H1 (cell line): ENCODE measurements around the gene ARMC6. TPM values are rescaled to one million over a fixed set of nuclear protein-coding genes. Genes with fewer than 3 reads are reported as not detected.

ENCODE experiments used
- CTCF ChIA-PET: fragments of 300-600 bp; sonication (Branson Sonifier 250); formaldehyde crosslinking; loops from one replicate; lab custom pipeline; 2021; ENCODE audit not compliant: partially characterized antibody; lab: Charles Lee
- POLR2A ChIA-PET: fragments of 300-600 bp; sonication (Branson Sonifier 250); formaldehyde crosslinking; loops from one replicate; lab custom pipeline; 2021; ENCODE audit warnings: inconsistent platforms; ENCODE audit not compliant: partially characterized antibody; lab: Charles Lee
- DNase-seq, 2 experiments: peaks; one replicate each; pipeline versions ENCODE4 v3.0.0 to v3.0.0-alpha.2; 2010 to 2022; ENCODE audit warnings: low spot score in 2 of 2, low read depth in 1 of 2, mixed read lengths in 1 of 2
- FAIRE-seq: peaks from 2 replicates; lab custom pipeline; 2011; peaks lifted over from hg19 to GRCh38; lab: Jason Lieb, UNC
- H2AFZ ChIP-seq: 2 replicates; pipeline ENCODE4 v1.8.1; 2012; ENCODE audit warnings: low read length, inconsistent platforms
- H2AK5ac ChIP-seq: 2 replicates; pipeline ENCODE4 v1.6.1; 2013; ENCODE audit warnings: low read depth, low read length
- H2BK120ac ChIP-seq: replicated peaks from 2 replicates; pipeline ENCODE3; 2013; ENCODE audit warnings: low read depth, low read length, inconsistent platforms
- H2BK12ac ChIP-seq: 2 replicates; pipeline ENCODE4 v1.6.1; 2013; ENCODE audit warnings: low read depth, low read length
- H2BK15ac ChIP-seq: 2 replicates; pipeline ENCODE4 v1.6.1; 2013; ENCODE audit warnings: low read length
- H2BK20ac ChIP-seq: 2 replicates; pipeline ENCODE4 v1.6.1; 2013; ENCODE audit warnings: low read length
- H2BK5ac ChIP-seq: 2 replicates; pipeline ENCODE4 v1.6.1; 2013; ENCODE audit warnings: low read depth, low read length
- H3K14ac ChIP-seq: 2 replicates; pipeline ENCODE4 v1.6.1; 2013; ENCODE audit warnings: inconsistent platforms; ENCODE audit not compliant: insufficient read length
- H3K18ac ChIP-seq: 2 replicates; pipeline ENCODE4 v1.6.1; 2013; ENCODE audit warnings: low read length; ENCODE audit errors: extremely low read depth
- H3K23ac ChIP-seq: 2 replicates; pipeline ENCODE4 v1.6.1; 2013; ENCODE audit warnings: inconsistent platforms; ENCODE audit not compliant: insufficient read length
- H3K23me2 ChIP-seq: 2 replicates; pipeline ENCODE4 v1.6.1; 2013; ENCODE audit warnings: low read depth, low read length
- H3K27ac ChIP-seq: 2 replicates; pipeline ENCODE4 v1.6.1; 2011; ENCODE audit warnings: low read depth, low read length, inconsistent platforms
- H3K27me3 ChIP-seq, 4 experiments: replicated peaks in 1 of 4; 1 replicate in 1 of 4; 2 replicates in 3 of 4; pipeline versions ENCODE4 v1.6.1 to v1.8.1; 2011 to 2013; ENCODE audit warnings: low read length in 3 of 4, mild to moderate bottlenecking in 3 of 4, inconsistent platforms in 2 of 4, mixed read lengths in 2 of 4, moderate library complexity in 1 of 4; ENCODE audit not compliant: control insufficient read depth in 3 of 4, insufficient read depth in 3 of 4; ENCODE audit errors: extremely low read depth in 1 of 4
- H3K36me3 ChIP-seq, 4 experiments: 2 replicates each; pipeline versions ENCODE4 v1.6.1 to v1.8.1; 2011 to 2013; ENCODE audit warnings: mild to moderate bottlenecking in 4 of 4, low read length in 3 of 4, moderate library complexity in 2 of 4, control low read depth in 1 of 4, inconsistent platforms in 1 of 4; ENCODE audit not compliant: insufficient read depth in 4 of 4, control insufficient read depth in 2 of 4
- H3K4ac ChIP-seq: replicated peaks from 2 replicates; pipeline ENCODE3; 2013; ENCODE audit warnings: low read length, low read depth, mixed read lengths, inconsistent platforms; ENCODE audit not compliant: insufficient read length
- H3K4me1 ChIP-seq, 4 experiments: replicated peaks in 1 of 4; 1 replicate in 1 of 4; 2 replicates in 3 of 4; pipeline versions ENCODE4 v1.6.1 to v1.8.1; 2011 to 2013; ENCODE audit warnings: low read length in 3 of 4, inconsistent platforms in 2 of 4, mixed read lengths in 1 of 4; ENCODE audit not compliant: insufficient read depth in 4 of 4, control insufficient read depth in 3 of 4
- H3K4me2 ChIP-seq, 2 experiments: 2 replicates each; pipeline versions ENCODE4 v1.6.1 to v1.8.1; 2011 to 2013; ENCODE audit warnings: low read depth in 2 of 2, low read length in 2 of 2, control low read depth in 1 of 2, inconsistent platforms in 1 of 2, mild to moderate bottlenecking in 1 of 2; ENCODE audit not compliant: insufficient read depth in 1 of 2
- H3K4me3 ChIP-seq, 4 experiments: fragments of 200-600, 300-600 bp in 1 of 4; sonication (generic), shearing (Covaris generic), sonication (Bioruptor Twin) in 1 of 4; 2 replicates each; pipeline versions ENCODE4 v1.5.1 to v1.8.1; 2011 to 2016; ENCODE audit warnings: low read length in 4 of 4, low read depth in 3 of 4, control low read depth in 2 of 4, inconsistent platforms in 2 of 4, mild to moderate bottlenecking in 2 of 4, mixed read lengths in 1 of 4, moderate library complexity in 1 of 4; ENCODE audit not compliant: insufficient read depth in 2 of 4; ENCODE audit errors: extremely low read depth in 1 of 4
- H3K56ac ChIP-seq: replicated peaks from 2 replicates; pipeline ENCODE3; 2013; ENCODE audit warnings: low read depth, mild to moderate bottlenecking, mixed read lengths, low read length, inconsistent platforms; ENCODE audit not compliant: insufficient read length
- H3K79me1 ChIP-seq: 2 replicates; pipeline ENCODE4 v1.6.1; 2013; ENCODE audit warnings: low read depth, low read length, control low read depth
- H3K79me2 ChIP-seq, 2 experiments: 2 replicates each; pipeline versions ENCODE4 v1.6.1 to v1.8.1; 2012 to 2013; ENCODE audit warnings: low read length in 2 of 2, mild to moderate bottlenecking in 2 of 2, inconsistent platforms in 1 of 2; ENCODE audit not compliant: insufficient read depth in 2 of 2, control insufficient read depth in 1 of 2
- H3K9ac ChIP-seq, 4 experiments: replicated peaks in 1 of 4; 1 replicate in 1 of 4; 2 replicates in 3 of 4; pipeline versions ENCODE4 v1.6.1 to v1.8.1; 2011 to 2013; ENCODE audit warnings: low read depth in 3 of 4, low read length in 3 of 4, control low read depth in 2 of 4, mild to moderate bottlenecking in 2 of 4, moderate library complexity in 2 of 4, inconsistent platforms in 1 of 4; ENCODE audit errors: extremely low read depth in 1 of 4
- H3K9me3 ChIP-seq, 2 experiments: 2 replicates each; pipeline versions ENCODE4 v1.6.1 to v1.8.1; 2012 to 2013; ENCODE audit warnings: mild to moderate bottlenecking in 2 of 2, moderate library complexity in 2 of 2, control low read depth in 1 of 2, inconsistent platforms in 1 of 2, low read depth in 1 of 2, low read length in 1 of 2, mixed read lengths in 1 of 2; ENCODE audit not compliant: insufficient read depth in 2 of 2
- H4K20me1 ChIP-seq, 2 experiments: replicated peaks in 1 of 2; 2 replicates each; pipeline versions ENCODE3 to v1.8.1; 2011 to 2013; ENCODE audit warnings: inconsistent platforms in 2 of 2, low read length in 2 of 2, mild to moderate bottlenecking in 1 of 2; ENCODE audit not compliant: insufficient read depth in 2 of 2, control insufficient read depth in 1 of 2
- H4K5ac ChIP-seq: 2 replicates; pipeline ENCODE4 v1.6.1; 2013; ENCODE audit warnings: low read length, low read depth, mixed read lengths, inconsistent platforms; ENCODE audit not compliant: insufficient read length
- H4K8ac ChIP-seq: 2 replicates; pipeline ENCODE4 v1.8.0; 2013; ENCODE audit warnings: mild to moderate bottlenecking, moderate library complexity, low read length, inconsistent platforms; ENCODE audit not compliant: insufficient read depth; ENCODE audit errors: extremely low read depth
- H4K91ac ChIP-seq: replicated peaks from 2 replicates; pipeline ENCODE3; 2013; ENCODE audit warnings: low read length, mixed read lengths, inconsistent platforms; ENCODE audit not compliant: insufficient read length
- CEBPB ChIP-seq: IDR thresholded peaks from 2 replicates; pipeline ENCODE4 v1.6.1; 2012; ENCODE audit warnings: low read depth, low read length
- EZH2 ChIP-seq: fragments of 200-600 bp; sonication (generic); IDR thresholded peaks from 2 replicates; pipeline ENCODE4 v1.7.1; 2012; ENCODE audit warnings: low read depth, mild to moderate bottlenecking, moderate library complexity, low read length, inconsistent platforms; ENCODE audit not compliant: severe bottlenecking
- MAX ChIP-seq: IDR thresholded peaks from 2 replicates; pipeline ENCODE4 v1.6.1; 2012; ENCODE audit warnings: inconsistent platforms
- SAP30 ChIP-seq: fragments of 300-600 bp; sonication (generic); IDR thresholded peaks from 2 replicates; pipeline ENCODE4 v1.7.1; 2012; ENCODE audit warnings: low read length, moderate library complexity, mild to moderate bottlenecking, inconsistent platforms; ENCODE audit not compliant: insufficient read depth, insufficient replicate concordance
- SIX5 ChIP-seq: IDR thresholded peaks from 2 replicates; pipeline ENCODE4 v1.6.1; 2011; ENCODE audit warnings: mild to moderate bottlenecking, low read depth, low read length
- SP1 ChIP-seq: IDR thresholded peaks from 2 replicates; pipeline ENCODE4 v1.6.1; 2011; ENCODE audit warnings: low read depth, low read length
- SUZ12 ChIP-seq: fragments of 200-600 bp; sonication (generic); IDR thresholded peaks from 2 replicates; pipeline ENCODE4 v1.6.1; 2012; ENCODE audit warnings: mild to moderate bottlenecking, inconsistent platforms, low read length, moderate library complexity, mixed read lengths
- WGBS, 2 experiments: shearing (Covaris generic) in 1 of 2; methylation state at CpG; one replicate each; pipeline versions ENCODE4 v1.1.6 to v1.1.7; 2013 to 2015; ENCODE audit warnings: low lambda C conversion rate in 2 of 2, mixed read lengths in 2 of 2, inconsistent platforms in 1 of 2, low coverage in 1 of 2, missing lambda C conversion rate in 1 of 2; ENCODE audit not compliant: insufficient replicate concordance in 2 of 2, insufficient coverage in 1 of 2, insufficient read length in 1 of 2; ENCODE audit errors: extremely low coverage in 1 of 2, missing lambda C conversion rate in 1 of 2; 5-methylcytosine and 5-hydroxymethylcytosine counted together
- polyA plus RNA-seq, 7 experiments: library from polyadenylated mRNA; depleted of rRNA in 3 of 7; stranded (reverse) in 5 of 7; unstranded in 2 of 7; fragments of >200 nt in 5 of 7; fragments of 200-250 nt in 2 of 7; gene quantifications; 1 replicate in 5 of 7; 2 replicates in 1 of 7; 4 replicates in 1 of 7; pipeline versions ENCODE4 v1.2.1 to v1.2.3, GENCODE V29; 2011 to 2013; ENCODE audit warnings: missing spikeins in 2 of 7, mixed read lengths in 2 of 7
- total RNA-seq: library from RNA; stranded (reverse); fragmentation: NEBNext Ultra II Directional; extraction: Animal tissue kit (Norgen Biotek cat#: 25700); gene quantifications from 2 replicates; pipeline ENCODE4 v1.2.1, GENCODE V29; 2021

ARMC6 gene
- total and polyA plus RNA-seq, 2 of the 8 experiments (the other 6 are each of a cell fraction or from before 2014, with no cell fraction given) = 67.1 to 68.3 TPM

GRCh38 chr19:19028526-19028925 is 4.9 kb upstream of the ARMC6 start:
- Histone ChIP-seq H3K79me2 (peaks cover 0 to 29% of the 10 kb centered on the region in 2 experiments; a peak in 2 of 4 replicates), H2BK15ac (no peak overlapping the region), H4K91ac (no peak overlapping the region), H2BK20ac (no peak overlapping the region), H3K9me3 (no peaks in the 10 kb centered on the region), H3K14ac (no peak overlapping the region), H3K4me3 (no peak overlapping the region), H4K20me1 (peaks cover 13 to 18% of the 10 kb centered on the region in 2 experiments), H4K5ac (no peak overlapping the region), H3K27me3 (no peaks in the 10 kb centered on the region), H3K4me1 (peaks cover 0 to 3% (median 3%) of the 10 kb centered on the region in 4 experiments; a peak in 3 of 7 replicates), H2AK5ac (no peak overlapping the region), H3K23me2 (peaks cover 3% of the 10 kb centered on the region; the same call in 1 of the 2 replicates), H2BK120ac (no peak overlapping the region), H3K4ac (no peak overlapping the region), H3K23ac (no peak overlapping the region), H2BK5ac (no peak overlapping the region), H3K18ac (no peak overlapping the region), H4K8ac (no peak overlapping the region), H3K4me2 (no peak overlapping the region), H2AFZ (no peak overlapping the region), H3K36me3 (peaks cover 29 to 64% (median 48%) of the 10 kb centered on the region in 4 experiments), H3K27ac (no peak overlapping the region), H2BK12ac (no peak overlapping the region), H3K9ac (no peak overlapping the region), H3K56ac (no peak overlapping the region), H3K79me1 (peaks cover 9% of the 10 kb centered on the region; the same call in 1 of the 2 replicates)
- FAIRE-seq = no peak
- TF ChIP-seq SIX5 = no peak
- no peak for TF ChIP-seq SAP30
- TF ChIP-seq SUZ12 = no peak
- no peak for TF ChIP-seq CEBPB
- no peak for TF ChIP-seq EZH2
- TF ChIP-seq MAX = no peak
- no peak for TF ChIP-seq SP1
- WGBS, 2 experiments = 98% methylated on average over 9 of the region's 9 CpGs; no CpG with 5 or more reads in 1 of the 2 experiments
- POLR2A ChIA-PET = no interaction called here
- DNase-seq = no peak
- CTCF ChIA-PET = interaction anchor here (0.6 to 0.7 kb wide), 4 partner anchors 11 to 793 kb away, joined by 3 to 5 read pairs (median 3); no protein-coding TSS in a partner anchor
